ENCODE results near the gene TMEM212. TPM values are rescaled to one million over a fixed set of nuclear protein-coding genes. Genes with fewer than 3 reads are reported as not detected.

Gene TMEM212
- total and polyA plus RNA-seq, 2 donors (not counting 3 experiments of a cell fraction or from before 2014, with no cell fraction given), result not detected

GRCh38 chr3:171906951-171907676 lies 64.0 kb downstream of the TMEM212 start:
- Histone ChIP-seq H3K4me3 (replicated peaks in 1 of 3; ENCODE audit: insufficient read depth in 1 of 3, low read depth in 1 of 3, low read length in 3 of 3) (no peak overlapping the region), H3K9ac (replicated peaks; ENCODE audit: extremely low read depth, insufficient read depth, low read length) (no peak overlapping the region), H3K79me2 (ENCODE audit: control insufficient read depth, insufficient read depth, low read length) (no peaks in the 10 kb centered on the region), H3K4me2 (ENCODE audit: insufficient read depth, low read length) (no peak overlapping the region), H4K20me1 (replicated peaks; ENCODE audit: control insufficient read depth, extremely low read depth, insufficient read depth, low read length) (no peaks in the 10 kb centered on the region), H3K27ac (ENCODE audit: insufficient read depth, low read depth, low read length) (no peak overlapping the region), H3K27me3 (ENCODE audit: control insufficient read depth in 2 of 2, insufficient read depth in 2 of 2, low read length in 2 of 2) (no peaks in the 10 kb centered on the region), H3K36me3 (ENCODE audit: control insufficient read depth in 2 of 2, extremely low read depth in 1 of 2, insufficient read depth in 2 of 2, low read length in 2 of 2) (no peaks in the 10 kb centered on the region), H3K9me3 (replicated peaks; ENCODE audit: control insufficient read depth, insufficient read depth, low read length) (no peaks in the 10 kb centered on the region), H3K9me1 (replicated peaks; ENCODE audit: control insufficient read depth, extremely low read depth, insufficient read depth, low read length) (no peaks in the 10 kb centered on the region), H3K4me1 (ENCODE audit: control insufficient read depth, extremely low read depth, insufficient read depth, low read length) (peaks cover 5% of the 10 kb centered on the region), H2AFZ (ENCODE audit: low read depth, low read length) (no peak overlapping the region)
- BruUV-seq (replicated peaks), result no TSS peak
- DNase-seq (ENCODE audit: low read depth, low spot score) (no peak), FAIRE-seq (no peak)
- ChIA-PET CTCF (no interaction called here), POLR2A (no interaction called here)
- TF ChIP-seq GATA2 (IDR thresholded peaks at IDR 0.05; ENCODE audit: insufficient read depth, insufficient read length, low read depth, low read length) (no peak), CTCF (IDR thresholded peaks at IDR 0.05; ENCODE audit: extremely low read depth in 1 of 2, insufficient read depth in 1 of 2, low read depth in 1 of 2, low read length in 2 of 2) (no peak), MAX (IDR thresholded peaks at IDR 0.05; ENCODE audit: insufficient read depth, insufficient read length) (no peak), EZH2 (IDR thresholded peaks at IDR 0.05; ENCODE audit: borderline replicate concordance, low read depth, low read length, severe bottlenecking) (no peak), JUN (IDR thresholded peaks at IDR 0.05; ENCODE audit: borderline replicate concordance, insufficient read depth, insufficient read length, low read depth) (no peak), POLR2A (IDR thresholded peaks at IDR 0.05; ENCODE audit: low read depth, low read length) (no peak), POLR2AphosphoS5 (IDR thresholded peaks at IDR 0.05; ENCODE audit: insufficient read depth, low read depth, low read length) (no peak), FOS (IDR thresholded peaks at IDR 0.05; ENCODE audit: borderline replicate concordance, insufficient read depth, low read length) (no peak), MYC (IDR thresholded peaks at IDR 0.05; ENCODE audit: low read depth, low read length) (no peak)
- dilution Hi-C loops (cut with MboI; ENCODE audit: extremely low pct_ligation_motif_present, low sequenced_read_pairs), result no loop called here
- intact Hi-C loops (cut with micrococcal nuclease), result no loop called here

Data from endothelial cell of umbilical vein (primary cell).